Fibroblast of the conjunctiva (primary cell): Measurements from ENCODE around the gene POC1A.
"Not testable (repeated sequence)": the region's sequence is repeated elsewhere in the genome, so short reads cannot be mapped to it uniquely, and the experiment has no call there.

ENCODE experiments used
- DNase-seq: peaks from one replicate; pipeline ENCODE4 v3.0.0-alpha.2; 2010; ENCODE audit warnings: low read depth

Gene POC1A

GRCh38 chr3:52183786-52184445 is 29.7 kb upstream of the POC1A start:
- no peak for DNase-seq

- no peak for DNase-seq
These were observed 28.5 kb upstream of the POC1A start for GRCh38 chr3:52182691-52183090.

- no peak for DNase-seq
These were observed 28.0 kb upstream of the POC1A start for GRCh38 chr3:52182196-52182595.

GRCh38 chr3:52181543-52181942 is 27.3 kb upstream of the POC1A start:
- no peak for DNase-seq

- DNase-seq: no peak
These were observed 24.3 kb upstream of the POC1A start for GRCh38 chr3:52178537-52178936.

GRCh38 chr3:52178126-52178525 is 23.9 kb upstream of the POC1A start:
- DNase-seq: not testable (repeated sequence)

GRCh38 chr3:52177701-52178042 is 23.4 kb upstream of the POC1A start:
- no peak for DNase-seq

GRCh38 chr3:52176951-52177700 is 22.9 kb upstream of the POC1A start:
- no peak for DNase-seq

- DNase-seq: no peak
These were observed 22.0 kb upstream of the POC1A start for GRCh38 chr3:52176180-52176752.

GRCh38 chr3:52175416-52176179 is 21.4 kb upstream of the POC1A start:
- no peak for DNase-seq

GRCh38 chr3:52174896-52175295 is 20.7 kb upstream of the POC1A start:
- no peak for DNase-seq

GRCh38 chr3:52173101-52173500 is 18.9 kb upstream of the POC1A start:
- DNase-seq: no peak

GRCh38 chr3:52172262-52172757 is 18.1 kb upstream of the POC1A start:
- no peak for DNase-seq

- peak; percentile 50 for DNase-seq
These were observed 17.5 kb upstream of the POC1A start for GRCh38 chr3:52171514-52172261.

- not testable (repeated sequence) for DNase-seq
These were observed 16.0 kb upstream of the POC1A start for GRCh38 chr3:52170217-52170616.

- no peak for DNase-seq
These were observed 13.0 kb upstream of the POC1A start for GRCh38 chr3:52167240-52167639.

- DNase-seq: no peak
These were observed 8.1 kb upstream of the POC1A start for GRCh38 chr3:52162250-52162872.

GRCh38 chr3:52159503-52159902 is 5.3 kb upstream of the POC1A start:
- DNase-seq: no peak

- DNase-seq: no peak
These were observed 1.7 kb upstream of the POC1A start for GRCh38 chr3:52155912-52156311.

GRCh38 chr3:52153389-52154096 is 680 bp downstream of the POC1A start:
- DNase-seq: no peak

GRCh38 chr3:52151991-52152390 is 2.2 kb downstream of the POC1A start:
- DNase-seq: not testable (repeated sequence)
